Stimulated activated CD4-positive, alpha-beta T cell treated with anti-CD3 and anti-CD28 coated beads, TNF-alpha, amount 100 ng/mL, for 1 hour (primary cell): Measurements from ENCODE around the gene PHF21A.

Experiments used
- DNase-seq, 3 donors: peaks; one replicate each; pipeline ENCODE4 v3.0.0-alpha.2; 2020; ENCODE audit warnings: low read depth in 3 of 3, low spot score in 1 of 3

The PHF21A gene

DNA sequence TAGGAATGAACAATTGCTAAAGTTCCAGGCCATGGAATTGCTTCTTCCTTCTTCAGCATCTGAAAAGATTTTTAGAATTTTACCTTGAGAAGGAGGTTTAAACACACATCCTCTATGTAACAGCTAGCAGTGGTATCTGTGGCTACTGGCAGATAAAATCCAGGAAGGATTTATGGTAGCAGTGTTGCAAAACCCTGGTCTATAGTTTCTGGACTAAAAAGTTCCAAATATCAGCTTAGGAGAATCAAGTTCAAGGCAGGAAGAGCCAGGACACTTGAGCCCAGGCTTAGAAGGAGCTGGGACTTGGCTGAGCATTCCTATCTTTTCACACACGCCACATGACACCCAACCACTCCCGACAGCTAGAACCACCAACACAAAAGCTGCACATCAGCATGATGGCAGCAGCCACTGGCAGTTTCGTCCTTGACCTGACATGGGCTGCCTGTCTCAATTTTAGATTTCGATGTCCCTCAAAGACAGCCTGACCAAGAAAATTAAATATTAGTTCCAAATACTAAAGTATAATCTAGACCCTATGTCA, 184.7 kb downstream of the PHF21A start:
- DNase-seq, result no peak

DNA sequence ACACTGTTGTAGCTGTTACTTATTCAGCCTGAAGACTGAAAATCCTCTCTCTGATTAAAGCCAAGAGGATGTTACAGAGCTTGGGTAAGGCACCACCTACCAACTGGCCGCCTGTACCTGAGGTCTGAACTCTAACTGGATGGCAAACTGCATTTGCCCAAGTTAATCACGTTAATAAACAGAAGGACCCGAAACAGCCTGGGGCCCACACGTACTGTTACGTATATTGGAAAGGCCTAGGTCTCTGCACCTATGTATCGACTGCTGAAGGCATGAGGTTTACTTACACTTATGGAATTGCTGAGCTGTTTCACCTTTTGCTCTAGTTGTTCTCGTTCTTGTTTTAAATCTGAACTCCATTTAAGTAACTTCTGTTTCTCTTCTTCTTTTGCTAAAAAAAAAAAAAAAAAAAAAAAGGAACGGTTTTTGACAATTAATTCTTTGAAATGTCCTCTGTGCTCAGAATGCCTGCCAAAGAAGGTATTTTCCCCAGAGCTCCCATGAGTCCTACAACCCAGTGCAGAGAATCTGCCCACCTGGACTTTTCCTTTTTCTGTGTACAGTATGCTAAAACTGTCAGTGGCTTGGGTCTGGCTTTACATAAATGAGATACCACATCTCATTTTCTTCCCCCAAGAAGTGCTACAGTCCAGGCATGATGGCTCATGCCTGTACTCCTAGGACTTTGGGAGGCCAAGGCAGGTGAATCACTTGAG, 185.7 kb downstream of the PHF21A start:
- no peak for DNase-seq

DNA sequence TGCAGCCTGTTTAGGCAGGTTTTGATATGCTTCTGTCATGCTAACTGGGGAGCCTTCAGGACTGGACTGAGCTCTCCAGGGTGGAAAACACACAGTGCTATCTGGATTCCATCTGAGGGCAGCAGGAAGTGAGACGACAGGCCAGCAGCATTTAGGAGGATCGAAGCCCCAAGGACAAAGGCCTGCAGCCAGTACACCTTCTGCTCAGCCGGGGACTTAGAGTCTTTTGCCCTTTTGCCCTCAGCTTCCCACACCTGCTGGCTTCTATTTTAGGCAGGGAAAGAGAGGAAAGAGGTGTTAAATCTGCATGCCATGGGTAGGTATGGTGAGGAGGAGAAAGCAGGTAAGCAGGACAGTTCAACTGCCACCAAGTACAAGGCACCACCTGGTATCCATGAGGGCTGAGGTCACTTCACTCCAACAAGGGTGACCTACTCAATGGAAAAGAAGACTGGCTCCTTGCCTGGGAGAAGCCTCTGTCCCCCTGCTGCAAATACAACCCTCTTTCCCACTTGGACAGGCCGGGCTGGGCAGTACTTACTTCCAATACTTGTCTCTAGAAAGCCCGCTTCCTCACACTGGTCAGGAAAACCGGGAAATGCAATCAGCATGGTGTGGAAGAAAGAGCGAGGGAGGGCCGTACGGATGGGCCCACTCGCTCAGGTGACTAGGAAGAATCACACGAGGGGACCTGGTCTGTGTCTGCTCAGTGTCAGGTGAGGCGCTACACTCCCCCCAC, 186.5 kb downstream of the PHF21A start:
- DNase-seq, result no peak

DNA sequence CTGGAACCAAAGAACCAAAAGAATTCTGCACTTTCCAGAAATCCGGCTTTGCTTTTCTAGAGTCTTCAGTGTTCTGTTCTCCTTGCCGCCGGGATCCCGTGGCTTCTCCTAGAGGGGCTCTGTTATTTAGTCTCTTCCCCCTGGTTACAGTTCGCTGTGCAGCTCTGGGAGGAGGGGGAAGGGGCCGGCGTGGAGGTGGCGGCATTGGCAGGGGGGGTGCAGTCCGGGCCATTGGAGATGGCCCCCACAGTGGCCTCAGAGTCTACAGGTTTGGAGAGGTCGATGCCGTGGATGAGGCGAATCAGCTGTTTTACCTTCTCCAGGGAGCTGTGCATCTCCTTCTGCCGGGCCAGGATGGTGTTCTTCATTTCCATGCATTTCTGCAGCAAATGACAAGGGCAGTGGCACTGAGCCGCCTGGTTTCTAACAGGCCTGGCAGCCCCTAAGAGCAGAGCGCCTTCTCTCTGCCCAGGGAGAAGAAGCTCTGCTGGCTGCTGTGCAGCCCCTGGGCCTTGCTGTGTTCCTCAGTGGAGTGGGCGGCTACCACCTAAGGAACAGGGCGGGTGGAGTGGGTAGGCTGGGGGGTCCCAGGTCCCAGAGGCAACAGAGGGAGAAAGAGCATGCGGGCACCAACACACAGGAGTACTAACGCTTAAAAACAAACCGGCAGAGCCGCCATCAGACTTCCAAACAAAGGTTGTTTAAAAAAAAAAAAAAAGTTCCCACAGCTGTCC, 187.2 kb downstream of the PHF21A start:
- DNase-seq, result no peak

DNA sequence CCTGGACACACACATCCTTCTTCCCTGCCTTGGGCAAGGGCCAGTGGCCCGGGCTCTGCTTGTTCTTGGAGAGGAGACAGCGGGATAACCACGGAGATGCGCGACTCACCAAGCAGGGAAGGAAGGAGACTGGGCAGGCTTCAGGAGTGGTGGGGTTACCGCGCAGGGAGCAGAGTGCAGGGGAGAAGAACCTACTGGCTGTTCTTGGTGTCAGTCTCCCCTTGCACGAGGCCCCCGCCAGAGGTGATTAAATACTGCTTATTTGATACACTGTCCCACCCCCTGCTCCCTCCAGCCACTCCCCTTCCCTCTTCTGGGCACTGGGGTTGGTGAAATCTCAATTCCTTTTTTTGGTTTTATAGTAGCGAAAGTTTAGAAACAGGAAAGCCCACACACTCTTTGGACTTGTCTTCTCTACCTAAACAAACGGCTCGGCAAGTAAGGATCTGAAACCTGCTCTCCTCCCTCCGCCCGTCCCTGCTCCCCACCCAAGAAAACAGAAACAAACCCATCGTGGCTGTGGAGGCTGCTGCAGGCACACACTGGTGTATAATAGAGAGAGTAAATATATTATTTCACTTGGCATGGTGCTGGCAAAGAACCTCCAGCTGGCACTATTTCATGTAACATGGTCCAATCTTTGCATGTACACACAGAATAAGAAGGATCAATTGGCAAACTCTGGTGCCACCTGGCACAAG, 188.0 kb downstream of the PHF21A start:
- no peak for DNase-seq

DNA sequence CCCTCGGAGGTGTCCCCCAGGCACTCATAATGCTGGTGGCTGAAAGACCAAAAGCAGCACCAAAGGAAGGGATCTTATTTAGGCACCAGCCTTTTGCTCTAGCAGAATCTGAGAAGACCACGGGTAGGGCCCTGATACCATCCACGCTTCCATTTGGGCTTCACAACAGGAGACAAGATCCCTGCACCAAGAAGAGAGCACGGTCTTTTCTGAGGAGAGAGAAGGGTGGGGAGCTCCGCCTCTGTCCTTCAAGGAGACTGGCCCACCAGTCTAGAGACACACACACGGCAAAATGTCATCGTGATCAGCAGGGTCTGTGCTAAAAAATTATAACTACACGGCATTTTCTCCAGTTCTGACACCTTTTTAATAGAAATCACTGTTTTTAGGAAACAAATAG, 189.0 kb downstream of the PHF21A start:
- DNase-seq, result no peak

DNA sequence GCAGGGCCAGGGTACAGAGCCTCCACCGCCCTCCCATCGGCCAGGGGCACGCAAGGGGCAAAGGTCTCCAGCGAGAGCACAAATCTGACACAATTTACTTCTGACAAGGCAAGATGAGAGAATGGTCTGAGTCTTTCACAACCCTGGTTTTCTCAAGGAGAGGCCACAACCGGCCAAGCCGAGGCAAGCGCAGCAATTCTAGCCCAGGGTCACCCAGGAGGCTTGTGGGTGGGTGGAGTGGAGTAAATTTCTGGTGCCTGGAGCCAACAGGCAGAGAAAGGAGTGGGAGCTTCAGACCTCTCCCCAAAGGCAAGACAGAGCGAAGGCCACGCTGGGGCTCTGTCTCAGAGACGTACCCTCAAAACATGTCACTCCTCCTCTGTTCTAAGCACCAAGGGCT, 189.5 kb downstream of the PHF21A start:
- DNase-seq, result no peak

DNA sequence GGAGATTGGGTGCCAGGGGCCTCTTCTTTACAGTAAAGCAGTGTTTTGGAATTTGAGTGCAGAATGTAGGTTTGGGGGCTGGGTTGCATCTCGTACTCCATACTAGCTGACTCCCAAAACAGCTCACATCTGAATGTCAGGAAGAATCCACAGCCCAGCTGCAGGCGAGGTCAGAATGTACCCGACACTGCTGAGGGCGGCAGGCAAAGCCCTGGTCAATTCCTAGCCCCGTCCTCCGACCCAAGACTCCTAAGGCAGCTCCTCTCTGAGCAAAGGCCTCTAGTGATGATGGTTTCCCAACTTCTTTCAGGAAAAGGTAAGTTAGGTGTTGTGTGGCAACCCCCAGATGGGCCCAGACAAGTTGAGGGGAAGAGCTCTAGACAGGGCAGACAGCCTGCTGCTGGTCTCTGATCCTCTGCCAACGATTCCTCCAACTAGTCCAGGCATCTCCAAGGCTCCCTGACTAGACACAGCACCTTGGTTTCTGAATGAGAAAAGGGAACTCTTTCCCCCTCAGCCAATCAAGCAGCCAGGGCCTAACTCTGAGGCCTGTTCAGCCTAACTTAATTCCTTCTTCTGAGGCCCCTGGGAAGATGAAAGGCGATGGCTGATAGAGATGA, 190.2 kb downstream of the PHF21A start:
- DNase-seq, result no peak

DNA sequence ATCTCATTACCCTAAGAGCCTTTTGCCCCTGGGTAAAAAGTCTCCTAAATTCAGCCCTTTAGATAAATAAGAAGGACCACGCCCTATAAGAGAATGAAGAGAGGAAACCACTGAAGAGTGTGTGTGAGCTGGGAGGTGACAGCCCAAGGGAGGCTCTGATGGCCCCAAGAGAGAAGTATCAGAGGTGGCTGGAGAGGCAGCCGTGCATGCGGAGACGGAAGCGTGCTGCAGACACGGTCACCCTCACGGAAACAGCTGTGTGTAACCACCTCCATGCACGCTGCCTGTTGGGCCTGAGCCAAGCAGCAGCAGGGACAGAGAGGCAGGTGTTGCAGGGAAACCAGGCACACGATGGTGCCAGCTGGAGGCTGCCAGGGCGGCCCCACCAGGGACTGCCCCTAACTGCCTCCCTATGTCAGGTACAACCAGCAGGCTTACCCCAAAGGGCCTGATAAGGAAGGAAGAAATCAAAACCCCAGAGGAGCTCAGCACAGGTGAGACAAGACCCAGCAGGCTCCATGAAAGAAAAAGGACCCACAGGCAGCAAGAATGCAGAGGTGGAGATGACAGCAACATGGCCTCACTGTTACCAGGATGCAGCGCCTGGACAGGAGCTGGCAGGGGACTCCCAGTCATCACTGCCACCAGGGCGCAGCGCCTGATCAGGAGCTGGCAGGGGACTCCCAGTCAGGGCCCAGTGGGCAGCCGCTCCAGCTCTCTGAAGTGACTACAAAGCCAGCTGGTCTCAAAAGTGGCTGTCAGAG, 191.0 kb downstream of the PHF21A start:
- DNase-seq, result no peak

DNA sequence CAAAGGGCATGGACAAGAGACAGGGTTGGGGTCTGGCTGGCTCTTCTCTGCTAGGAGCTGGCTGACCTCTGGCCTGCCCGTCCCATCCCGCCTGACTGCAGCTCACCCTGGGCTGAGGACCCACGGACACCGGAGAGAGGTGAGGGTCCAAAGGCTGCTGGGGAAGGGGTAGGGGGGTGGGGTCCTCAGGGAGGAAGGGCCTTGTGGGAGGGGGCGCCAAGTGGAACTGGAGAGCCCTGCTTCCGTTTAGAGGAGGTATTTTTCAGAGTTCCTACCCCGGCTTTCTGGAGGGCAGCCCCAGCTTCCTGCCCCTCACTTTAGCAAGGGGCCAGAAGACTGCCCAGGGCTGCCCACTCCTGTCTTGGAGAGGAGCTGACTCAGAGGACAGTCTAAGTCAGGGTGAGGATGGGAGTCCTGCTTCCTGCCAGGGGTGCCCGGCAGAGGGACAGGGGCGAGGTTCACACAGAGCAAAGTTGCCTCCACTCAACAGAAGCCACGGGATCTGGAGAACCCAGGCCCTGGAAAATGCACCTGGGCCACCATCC, 191.7 kb downstream of the PHF21A start:
- DNase-seq, result no peak

DNA sequence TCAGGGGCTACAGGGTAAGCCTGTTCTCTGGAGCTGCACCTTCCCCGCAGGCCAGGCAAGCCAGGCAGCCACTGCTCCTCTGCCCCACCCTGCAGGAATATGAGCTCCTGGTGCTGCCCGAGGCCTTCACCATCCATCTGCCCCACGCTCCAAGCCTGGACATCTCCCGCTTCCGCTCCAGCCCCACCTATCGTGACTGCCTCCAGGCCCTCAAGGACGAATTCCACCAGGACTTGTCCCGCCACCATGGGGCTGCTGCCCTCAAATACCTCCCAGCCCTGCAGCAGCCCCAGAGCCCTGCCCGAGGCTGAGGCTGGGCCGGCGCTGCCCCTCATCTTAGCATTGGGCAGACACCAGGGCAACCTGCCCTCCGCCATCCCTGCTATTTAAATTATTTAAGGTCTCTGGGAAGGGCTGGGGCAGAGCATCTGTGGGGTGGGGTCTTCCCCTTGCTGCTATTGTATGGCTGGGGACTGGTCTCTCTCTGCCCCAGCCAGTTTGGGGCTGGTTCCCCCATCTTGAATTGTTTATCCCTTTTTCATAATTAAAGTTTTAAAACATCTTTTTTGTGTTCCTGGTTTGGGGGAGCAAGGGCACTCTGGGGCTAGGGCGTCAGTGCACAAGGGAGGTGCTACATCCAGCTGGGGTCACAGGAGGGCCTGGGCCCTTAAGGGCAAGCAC, 192.6 kb downstream of the PHF21A start:
- DNase-seq, result no peak

DNA sequence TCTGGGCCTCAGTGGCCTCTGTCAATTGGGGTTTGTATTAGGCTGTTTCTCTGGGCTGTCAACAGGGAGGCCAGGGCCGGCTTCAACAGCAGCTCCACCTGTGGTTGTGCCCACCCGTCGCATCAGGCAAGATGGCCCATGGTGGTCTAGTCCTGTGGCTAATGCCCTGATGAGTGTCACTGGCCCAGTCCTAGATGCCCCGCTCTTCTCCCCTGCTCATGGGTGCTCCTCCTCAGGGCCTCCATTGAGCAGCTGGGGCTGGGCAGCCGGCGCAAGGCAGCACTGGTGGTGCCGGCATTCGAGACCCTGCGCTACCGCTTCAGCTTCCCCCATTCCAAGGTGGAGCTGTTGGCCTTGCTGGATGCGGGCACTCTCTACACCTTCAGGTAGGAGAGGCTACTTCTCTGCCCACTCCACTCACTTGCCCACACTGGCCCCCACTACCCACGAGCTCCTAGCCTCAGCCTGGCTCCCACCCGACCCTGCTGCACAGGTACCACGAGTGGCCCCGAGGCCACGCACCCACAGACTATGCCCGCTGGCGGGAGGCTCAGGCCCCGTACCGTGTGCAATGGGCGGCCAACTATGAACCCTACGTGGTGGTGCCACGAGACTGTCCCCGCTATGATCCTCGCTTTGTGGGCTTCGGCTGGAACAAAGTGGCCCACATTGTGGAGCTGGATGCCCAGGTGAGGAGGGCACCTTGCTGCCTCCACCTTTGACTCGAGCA, 193.4 kb downstream of the PHF21A start:
- DNase-seq, result no peak

DNA sequence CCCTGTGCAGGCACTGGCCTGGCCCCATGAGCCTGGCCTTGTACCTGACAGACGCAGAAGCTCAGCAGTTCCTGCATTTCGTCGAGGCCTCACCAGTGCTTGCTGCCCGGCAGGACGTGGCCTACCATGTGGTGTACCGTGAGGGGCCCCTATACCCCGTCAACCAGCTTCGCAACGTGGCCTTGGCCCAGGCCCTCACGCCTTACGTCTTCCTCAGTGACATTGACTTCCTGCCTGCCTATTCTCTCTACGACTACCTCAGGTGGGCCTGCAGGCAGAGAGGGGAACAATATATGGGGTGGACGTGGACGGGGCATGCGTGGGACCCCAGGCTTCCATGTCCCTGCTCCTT, 193.9 kb downstream of the PHF21A start:
- no peak for DNase-seq

DNA sequence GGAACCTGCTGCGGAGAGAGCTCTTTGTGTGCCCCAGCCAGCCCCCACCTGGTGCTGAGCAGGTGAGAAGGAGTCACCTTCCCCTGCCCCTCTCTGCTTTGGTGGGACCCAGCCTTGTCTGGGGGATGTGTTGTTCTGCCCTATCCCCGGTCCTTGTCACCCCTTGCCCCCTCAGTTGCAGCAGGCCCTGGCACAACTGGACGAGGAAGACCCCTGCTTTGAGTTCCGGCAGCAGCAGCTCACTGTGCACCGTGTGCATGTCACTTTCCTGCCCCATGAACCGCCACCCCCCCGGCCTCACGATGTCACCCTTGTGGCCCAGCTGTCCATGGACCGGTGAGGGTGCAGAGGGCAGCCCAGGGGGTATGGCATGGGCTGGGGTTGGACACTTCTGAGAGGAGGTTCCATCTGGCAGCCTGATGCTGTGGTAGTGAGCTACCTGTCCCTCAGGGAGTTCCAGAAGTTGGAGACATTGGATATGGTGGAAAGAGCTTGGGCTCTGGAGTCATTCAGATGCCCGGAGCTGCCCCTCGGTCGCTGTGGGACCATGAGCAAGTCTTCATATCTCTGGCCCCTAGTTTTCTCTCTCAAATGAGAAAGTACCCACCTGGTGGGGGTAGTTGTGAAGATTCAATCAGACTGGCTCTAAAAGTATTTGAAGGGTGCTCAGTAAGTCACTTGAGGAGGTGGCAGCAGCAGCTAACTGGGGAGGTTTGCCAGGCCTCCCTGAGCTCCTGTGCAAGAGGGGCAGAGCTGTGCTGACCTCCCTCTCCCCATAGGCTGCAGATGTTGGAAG, 194.5 kb downstream of the PHF21A start:
- DNase-seq, result no peak

DNA sequence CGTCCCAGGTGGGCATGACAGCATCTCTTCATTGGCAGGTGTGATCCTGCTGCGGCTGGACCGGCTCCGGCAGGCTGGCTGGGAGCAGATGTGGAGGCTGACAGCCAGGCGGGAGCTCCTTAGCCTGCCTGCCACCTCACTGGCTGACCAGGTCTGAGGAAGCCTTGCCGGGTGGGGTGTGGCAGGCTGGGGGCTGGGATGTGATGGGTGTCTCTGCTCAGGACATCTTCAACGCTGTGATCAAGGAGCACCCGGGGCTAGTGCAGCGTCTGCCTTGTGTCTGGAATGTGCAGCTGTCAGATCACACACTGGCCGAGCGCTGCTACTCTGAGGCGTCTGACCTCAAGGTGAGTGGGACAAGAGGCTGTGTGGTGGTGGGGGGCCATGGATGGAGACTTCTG, 195.3 kb downstream of the PHF21A start:
- no peak for DNase-seq

DNA sequence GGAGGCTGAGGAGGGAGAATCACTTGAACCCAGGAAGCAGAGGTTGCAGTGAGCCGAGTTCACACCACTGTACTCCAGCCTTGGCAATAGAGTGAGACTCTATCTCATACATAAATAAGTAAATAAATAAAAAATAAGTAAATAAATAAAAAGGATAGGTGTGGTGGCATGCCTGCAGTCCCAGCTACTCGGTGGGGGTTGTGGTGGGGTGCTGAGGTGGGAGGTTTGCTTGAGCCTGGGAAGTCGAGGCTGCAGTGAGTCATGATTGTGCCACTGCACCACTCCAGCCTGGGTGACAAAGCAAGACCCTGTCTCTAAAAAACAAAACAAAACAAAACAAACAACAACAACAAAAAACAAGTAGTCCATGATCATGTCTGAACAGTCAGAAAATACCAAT, 195.7 kb downstream of the PHF21A start:
- no peak for DNase-seq

DNA sequence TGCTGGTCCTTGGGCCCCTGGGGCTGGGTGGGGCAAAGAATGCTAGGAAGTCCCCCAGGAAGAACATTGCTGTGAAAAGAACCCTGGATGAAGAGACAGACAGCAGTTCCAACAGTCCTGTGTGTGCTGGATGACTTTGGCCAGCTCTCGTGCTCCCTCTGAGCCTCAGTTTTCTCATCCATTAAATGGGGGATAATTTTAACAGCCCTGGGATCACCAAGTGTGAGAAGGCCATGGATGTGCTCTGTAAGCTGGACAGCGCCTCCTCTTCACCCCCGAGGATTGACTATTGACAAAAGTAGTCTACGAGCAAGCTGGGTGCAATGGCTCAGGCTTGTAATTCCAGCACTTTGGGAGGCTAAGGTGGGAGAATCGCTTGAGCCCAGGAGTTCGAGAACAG, 196.3 kb downstream of the PHF21A start:
- no peak for DNase-seq
